ENCODE data around the gene ISM2.

The ISM2 gene

GRCh38 chr14:77467801-77468200 lies 30.8 kb downstream of the ISM2 start:
- DNase-seq (ENCODE audit: low spot score): no peak

GRCh38 chr14:77459072-77459723 lies 39.4 kb downstream of the ISM2 start:
- DNase-seq (ENCODE audit: low spot score): peak; percentile 65

DNA sequence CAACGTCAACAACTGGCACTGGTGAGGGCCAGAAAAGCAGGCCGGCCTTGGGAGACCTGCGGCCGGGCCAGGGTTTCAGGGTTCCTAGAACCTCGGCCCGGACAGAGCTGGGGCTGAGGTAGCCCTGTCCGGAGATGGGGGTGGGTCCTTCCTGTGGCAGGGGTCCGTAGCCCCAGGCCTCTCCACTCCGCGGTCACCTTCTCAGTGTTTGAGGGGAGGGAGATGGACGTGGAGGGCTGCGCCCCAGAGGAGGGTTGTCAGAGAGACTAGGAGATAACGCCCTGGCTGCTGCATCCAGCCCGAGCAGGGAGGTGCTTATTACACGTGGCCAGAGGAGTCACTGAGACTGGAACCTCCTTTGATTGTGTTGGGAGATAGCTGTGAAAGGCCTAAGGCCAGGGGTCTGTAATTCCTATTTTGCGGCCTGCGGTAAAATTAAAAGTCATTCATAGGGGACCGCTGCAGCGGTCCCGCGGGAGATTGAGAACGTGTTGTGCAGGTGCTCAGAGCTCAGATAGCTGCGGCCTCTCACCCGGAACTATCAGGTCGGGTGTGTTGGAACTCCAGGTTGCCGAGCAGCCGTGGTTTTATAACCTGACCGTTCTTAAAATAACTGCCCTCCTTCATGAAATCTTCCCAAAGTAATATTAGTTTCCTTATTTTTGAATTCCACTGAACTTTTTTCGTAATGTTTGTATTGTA lies 40.2 kb downstream of the ISM2 start:
- DNase-seq (ENCODE audit: low spot score): peak; percentile 28

- DNase-seq (ENCODE audit: low spot score): peak; percentile 90
Measured at GRCh38 chr14:77457522-77458248, 40.9 kb downstream of the ISM2 start, which contains the start of the genes AHSA1 and VIPAS39. TSS of gene AHSA1 (plus strand) at chr14:77458093. CDS start at chr14:77458190, 97 bp downstream. TSS of gene VIPAS39 (minus strand) at chr14:77457601. CDS start at chr14:77454102, 3,499 bp downstream.

- DNase-seq (ENCODE audit: low spot score): no peak
Measured at GRCh38 chr14:77457115-77457521, 41.5 kb downstream of the ISM2 start.

GRCh38 chr14:77455966-77456640 lies 42.5 kb downstream of the ISM2 start:
- no peak for DNase-seq (ENCODE audit: low spot score)

DNA sequence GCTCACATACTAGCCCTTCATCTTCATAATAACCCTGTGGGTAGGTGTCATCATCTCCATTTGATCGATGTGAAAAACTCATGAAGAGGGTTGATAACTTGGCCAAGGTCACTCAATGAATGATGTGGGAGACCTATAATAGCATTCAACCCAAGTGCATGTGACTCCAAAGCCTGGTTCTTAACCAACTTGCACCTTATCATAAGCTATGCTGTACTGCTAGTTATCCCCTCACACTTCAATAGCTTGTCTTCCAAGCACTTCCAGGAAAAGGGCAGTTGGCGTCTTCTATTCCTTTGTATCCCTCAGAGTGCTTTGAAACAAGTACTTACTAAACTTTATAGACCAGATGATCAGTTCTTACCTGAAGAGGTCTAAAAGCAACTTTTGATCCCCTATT lies 56.4 kb downstream of the ISM2 start:
- DNase-seq (ENCODE audit: low spot score): no peak

DNA sequence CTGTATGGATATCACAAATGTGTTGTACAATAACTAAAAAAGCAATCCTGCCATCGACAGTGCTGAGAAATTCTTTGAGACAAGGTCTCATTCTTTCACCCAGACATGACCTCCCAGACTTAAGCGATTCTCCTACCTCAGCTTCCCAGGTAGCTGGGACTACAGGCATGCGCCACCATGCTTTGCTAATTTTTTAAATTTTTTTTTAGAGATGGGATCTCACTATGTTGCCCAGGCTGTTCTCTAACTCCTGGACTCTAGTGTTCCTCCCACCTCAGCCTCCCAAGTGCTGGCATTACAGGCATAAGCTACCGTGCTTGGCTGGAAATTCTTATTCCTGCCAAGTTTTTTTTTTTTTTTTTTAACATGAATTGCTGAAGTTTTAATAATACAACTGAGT lies 58.8 kb downstream of the ISM2 start:
- no peak for DNase-seq (ENCODE audit: low spot score)

- DNase-seq (ENCODE audit: low spot score): no peak
Measured at GRCh38 chr14:77438596-77438995, 60.0 kb downstream of the ISM2 start.

DNA sequence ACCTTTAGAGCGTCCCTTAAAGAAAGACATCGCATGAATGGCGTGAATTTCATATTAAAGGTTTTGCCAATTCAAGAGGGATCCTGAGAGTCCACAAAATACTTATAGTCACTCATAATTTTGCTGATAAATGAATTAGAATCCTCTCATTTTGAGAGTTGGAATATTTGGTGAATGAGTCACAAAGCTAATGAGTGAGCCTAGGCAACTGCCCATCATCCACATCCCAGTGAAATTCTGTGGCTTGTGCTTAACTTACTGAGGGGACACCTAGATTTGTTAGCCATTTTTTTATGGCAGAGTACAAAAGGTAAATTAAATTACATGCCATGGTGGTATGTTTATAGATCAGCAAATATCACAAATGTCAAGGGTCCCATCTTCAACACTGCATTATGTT lies 62.6 kb downstream of the ISM2 start:
- no peak for DNase-seq (ENCODE audit: low spot score)

GRCh38 chr14:77426396-77426795 lies 72.2 kb downstream of the ISM2 start:
- no peak for DNase-seq (ENCODE audit: low spot score)

DNA sequence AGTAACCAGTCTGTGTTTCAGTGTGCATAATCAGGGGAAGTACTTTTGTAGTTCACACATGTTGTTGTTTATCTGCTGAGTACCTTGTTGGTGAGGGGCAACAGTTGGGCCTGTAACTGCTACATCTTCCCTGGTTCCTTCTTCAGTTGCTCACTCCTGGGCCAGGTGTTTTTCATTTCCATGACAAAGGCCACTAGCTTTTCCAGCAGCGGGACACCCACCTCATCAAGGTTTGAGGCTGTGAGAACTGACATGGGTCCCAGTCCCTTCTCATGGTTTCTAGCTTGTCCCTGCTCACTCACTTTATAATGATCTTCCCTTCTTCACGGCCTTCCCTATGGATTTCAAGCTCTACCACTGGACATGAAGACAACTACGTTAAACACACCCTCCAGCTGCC lies 73.8 kb downstream of the ISM2 start:
- DNase-seq (ENCODE audit: low spot score): no peak
